Gastroesophageal sphincter (tissue), 3 donors: ENCODE measurements around the gene SIGLEC10.

Source experiments
- CTCF ChIP-seq, 4 experiments: fragments of 200-600 bp in 2 of 4; fragments of 450-650 bp in 2 of 4; sonication (generic) in 1 of 4; IDR thresholded peaks; one replicate each; pipeline ENCODE4 v1.5.1; 2017 to 2019; ENCODE audit warnings: antibody characterized with exemption in 4 of 4, mild to moderate bottlenecking in 2 of 4, moderate library complexity in 2 of 4
- POLR2AphosphoS5 ChIP-seq: sonication (generic); formaldehyde crosslinking; IDR thresholded peaks from one replicate; pipeline ENCODE4 v1.6.1; 2017; ENCODE audit warnings: antibody characterized with exemption

- TF ChIP-seq POLR2AphosphoS5, result no peak
- no peak for TF ChIP-seq CTCF (IDR thresholded peaks at IDR 0.05)
Measured at GRCh38 chr19:51382004-51382403, 35.4 kb downstream of the SIGLEC10 start.
